SK-N-SH (cell line): ENCODE data around the gene HMBS. TPM values are rescaled to one million over a fixed set of nuclear protein-coding genes. Genes with fewer than 3 reads are reported as not detected.

Experiments
- CTCF ChIA-PET: fragments of 300-600, 350-600 bp; formaldehyde crosslinking; extraction: SDS; loops from one replicate; lab custom pipeline; 2021; lab: Yijun Ruan, JAX
- POLR2A ChIA-PET: fragments of 350-600 bp; sonication (Branson Sonifier 250); formaldehyde crosslinking; extraction: SDS; loops from one replicate; lab custom pipeline; 2020; ENCODE audit warnings: antibody characterized with exemption, inconsistent platforms; lab: Yijun Ruan, JAX
- DNase-seq: peaks from one replicate; pipeline ENCODE4 v3.0.0; 2012
- H2AFZ ChIP-seq: fragments of 200-600 bp; sonication (generic); 2 replicates; pipeline ENCODE4 v1.8.1; 2016; ENCODE audit warnings: antibody characterized with exemption, mild to moderate bottlenecking, low read depth
- H3F3A ChIP-seq: fragments of 200-600 bp; sonication (generic); replicated peaks from 2 replicates; pipeline ENCODE3; 2016; ENCODE audit warnings: antibody characterized with exemption, mild to moderate bottlenecking; ENCODE audit not compliant: insufficient read depth
- H3K27ac ChIP-seq, 2 experiments: fragments of 200-500 bp in 1 of 2; fragments of 200-600 bp in 1 of 2; sonication (Bioruptor generic) in 1 of 2; sonication (generic), shearing (Covaris generic) in 1 of 2; 2 replicates each; pipeline versions ENCODE4 v1.5.1 to v1.6.1; 2014 to 2016; ENCODE audit warnings: low read depth in 2 of 2, inconsistent platforms in 1 of 2, low read length in 1 of 2, mild to moderate bottlenecking in 1 of 2, mixed read lengths in 1 of 2
- H3K27me3 ChIP-seq: fragments of 200-600 bp; sonication (generic), shearing (Covaris generic); 2 replicates; pipeline ENCODE4 v1.6.1; 2016; ENCODE audit warnings: mixed run types; ENCODE audit not compliant: insufficient read depth
- H3K36me3 ChIP-seq, 2 experiments: fragments of 200-500 bp in 1 of 2; fragments of 200-600 bp in 1 of 2; sonication (Bioruptor generic) in 1 of 2; sonication (generic) in 1 of 2; replicated peaks in 1 of 2; 2 replicates each; pipeline versions ENCODE3 to v1.5.1; 2014 to 2016; ENCODE audit warnings: low read length in 1 of 2, mild to moderate bottlenecking in 1 of 2; ENCODE audit not compliant: insufficient read depth in 2 of 2, control insufficient read depth in 1 of 2
- H3K4me1 ChIP-seq, 2 experiments: fragments of 200-500 bp in 1 of 2; fragments of 200-600 bp in 1 of 2; sonication (Bioruptor generic) in 1 of 2; sonication (generic), shearing (Covaris generic) in 1 of 2; 2 replicates each; pipeline versions ENCODE4 v1.5.1 to v1.6.1; 2014 to 2016; ENCODE audit warnings: low read depth in 1 of 2, low read length in 1 of 2, mixed run types in 1 of 2; ENCODE audit not compliant: insufficient read depth in 2 of 2, control insufficient read depth in 1 of 2
- H3K4me2 ChIP-seq: fragments of 200-600 bp; sonication (generic), shearing (Covaris generic); 2 replicates; pipeline ENCODE4 v1.6.1; 2017; ENCODE audit warnings: mixed run types
- H3K4me3 ChIP-seq, 2 experiments: fragments of 200-500 bp in 1 of 2; fragments of 200-600 bp in 1 of 2; sonication (Bioruptor generic) in 1 of 2; sonication (generic), shearing (Covaris generic) in 1 of 2; 2 replicates each; pipeline versions ENCODE4 v1.5.1 to v1.8.1; 2014 to 2016; ENCODE audit warnings: low read depth in 2 of 2, inconsistent platforms in 1 of 2, low read length in 1 of 2, mild to moderate bottlenecking in 1 of 2, mixed read lengths in 1 of 2, moderate library complexity in 1 of 2
- H3K79me2 ChIP-seq: fragments of 200-600 bp; sonication (generic); 2 replicates; pipeline ENCODE4 v1.8.1; 2017; ENCODE audit warnings: mild to moderate bottlenecking; ENCODE audit not compliant: insufficient read depth
- H3K9ac ChIP-seq: fragments of 200-600 bp; sonication (generic); 2 replicates; pipeline ENCODE4 v1.6.1; 2017; ENCODE audit warnings: mixed run types
- H3K9me2 ChIP-seq: fragments of 200-600 bp; sonication (generic); 2 replicates; pipeline ENCODE4 v1.6.1; 2017; ENCODE audit warnings: mixed run types
- H3K9me3 ChIP-seq: fragments of 200-600 bp; sonication (generic); 2 replicates; pipeline ENCODE4 v1.6.1; 2017; ENCODE audit warnings: mixed run types, mild to moderate bottlenecking, moderate library complexity
- H4K20me1 ChIP-seq: fragments of 200-600 bp; sonication (generic); 2 replicates; pipeline ENCODE4 v1.6.1; 2017; ENCODE audit warnings: mild to moderate bottlenecking, mixed run types; ENCODE audit not compliant: insufficient read depth
- CHD2 ChIP-seq: fragments of 150-350 bp; IDR thresholded peaks from 2 replicates; pipeline ENCODE4 v1.6.1; 2018; ENCODE audit warnings: low read length; ENCODE audit not compliant: partially characterized antibody
- CTCF ChIP-seq: fragments of 200-600 bp; sonication (generic); IDR thresholded peaks from 2 replicates; pipeline ENCODE4 v1.6.1; 2017; ENCODE audit warnings: antibody characterized with exemption, mild to moderate bottlenecking, moderate library complexity
- ELF1 ChIP-seq: IDR thresholded peaks from 2 replicates; pipeline ENCODE4 v1.4.0; 2012
- GABPA ChIP-seq: IDR thresholded peaks from 2 replicates; pipeline ENCODE4 v1.4.0; 2012; ENCODE audit warnings: low read depth, mild to moderate bottlenecking
- GATA2 ChIP-seq: sonication (generic); formaldehyde crosslinking; IDR thresholded peaks from 2 replicates; pipeline ENCODE4 v1.5.0; 2020; ENCODE audit warnings: mild to moderate bottlenecking, missing genetic modification reagents
- MEF2A ChIP-seq: IDR thresholded peaks from 2 replicates; pipeline ENCODE4 v1.4.0; 2012; ENCODE audit warnings: low read depth, borderline replicate concordance
- MXI1 ChIP-seq: IDR thresholded peaks from 2 replicates; pipeline ENCODE4 v1.6.1; 2012; ENCODE audit warnings: mild to moderate bottlenecking, low read depth, low read length, improper control_type of control experiment
- NRF1 ChIP-seq: IDR thresholded peaks from 2 replicates; pipeline ENCODE4 v1.6.1; 2012; ENCODE audit warnings: low read depth, mild to moderate bottlenecking, low read length
- PBX3 ChIP-seq: IDR thresholded peaks from 2 replicates; pipeline ENCODE4; 2012
- RAD21 ChIP-seq: IDR thresholded peaks from 2 replicates; pipeline ENCODE4 v1.6.1; 2012; ENCODE audit warnings: mild to moderate bottlenecking, low read length
- RCOR1 ChIP-seq: fragments of 150-350 bp; IDR thresholded peaks from 2 replicates; pipeline ENCODE4 v1.6.1; 2017; ENCODE audit warnings: antibody characterized with exemption, low read length
- RFX5 ChIP-seq: IDR thresholded peaks from 2 replicates; pipeline ENCODE4 v1.6.1; 2012; ENCODE audit warnings: mild to moderate bottlenecking, improper control_type of control experiment, low read length
- RXRA ChIP-seq: IDR thresholded peaks from 2 replicates; pipeline ENCODE4 v1.4.0; 2012; ENCODE audit warnings: low read depth, mild to moderate bottlenecking, borderline replicate concordance
- SIN3A ChIP-seq: IDR thresholded peaks from 2 replicates; pipeline ENCODE4 v1.6.1; 2012; ENCODE audit warnings: low read depth, mild to moderate bottlenecking, low read length, moderate library complexity, borderline replicate concordance
- SMC3 ChIP-seq: IDR thresholded peaks from 2 replicates; pipeline ENCODE4 v1.6.1; 2012; ENCODE audit warnings: low read depth, low read length, improper control_type of control experiment
- TCF12 ChIP-seq: IDR thresholded peaks from 2 replicates; pipeline ENCODE4 v1.4.0; 2012
- TEAD4 ChIP-seq: IDR thresholded peaks from 2 replicates; pipeline ENCODE4 v1.4.0; 2012; ENCODE audit warnings: mild to moderate bottlenecking, borderline replicate concordance; ENCODE audit not compliant: insufficient read depth
- WGBS: methylation state at CpG from one replicate; pipeline ENCODE4 v1.1.6; 2017; ENCODE audit warnings: low lambda C conversion rate; 5-methylcytosine and 5-hydroxymethylcytosine counted together
- polyA plus RNA-seq, 3 experiments: library from polyadenylated mRNA; depleted of rRNA; stranded (reverse); fragments of >200 nt; gene quantifications; 2 replicates each; pipeline ENCODE4 v1.2.3, GENCODE V29; 2012
- TF ChIP-seq, protein P1 (sequence below): IDR thresholded peaks from 2 replicates; pipeline ENCODE4 v1.6.1; 2012; ENCODE audit warnings: mild to moderate bottlenecking, low read depth, low read length, moderate library complexity
- TF ChIP-seq, protein P2 (sequence below): fragments of 150-350 bp; IDR thresholded peaks from 2 replicates; pipeline ENCODE4 v1.6.1; 2016; ENCODE audit warnings: mild to moderate bottlenecking, low read depth, low read length
- TF ChIP-seq, protein P3 (sequence below): IDR thresholded peaks from 2 replicates; pipeline ENCODE4 v1.4.0; 2012; ENCODE audit warnings: low read depth, borderline replicate concordance
- TF ChIP-seq, protein P4 (sequence below): IDR thresholded peaks from 2 replicates; pipeline ENCODE4 v1.4.0; 2012; ENCODE audit warnings: low read depth

The HMBS gene
- polyA plus RNA-seq, 1 of the 3 experiments (the other 2 are of a cell fraction) = 69.4 TPM

- ChIA-PET CTCF (interaction anchor here (0.6 to 2.0 kb wide), 9 partner anchors 8 to 249 kb away, joined by 3 to 9 read pairs (median 4); a partner anchor contains a TSS), POLR2A (interaction anchor here (0.6 to 4.3 kb wide), 9 partner anchors 12 to 210 kb away, joined by 3 to 17 read pairs (median 4); partner anchors contain the start of genes HINFP, HMBS, MCAM and NLRX1)
- WGBS = 6% methylated on average over 17 of the region's 49 CpGs
- TF ChIP-seq, protein P1, sequence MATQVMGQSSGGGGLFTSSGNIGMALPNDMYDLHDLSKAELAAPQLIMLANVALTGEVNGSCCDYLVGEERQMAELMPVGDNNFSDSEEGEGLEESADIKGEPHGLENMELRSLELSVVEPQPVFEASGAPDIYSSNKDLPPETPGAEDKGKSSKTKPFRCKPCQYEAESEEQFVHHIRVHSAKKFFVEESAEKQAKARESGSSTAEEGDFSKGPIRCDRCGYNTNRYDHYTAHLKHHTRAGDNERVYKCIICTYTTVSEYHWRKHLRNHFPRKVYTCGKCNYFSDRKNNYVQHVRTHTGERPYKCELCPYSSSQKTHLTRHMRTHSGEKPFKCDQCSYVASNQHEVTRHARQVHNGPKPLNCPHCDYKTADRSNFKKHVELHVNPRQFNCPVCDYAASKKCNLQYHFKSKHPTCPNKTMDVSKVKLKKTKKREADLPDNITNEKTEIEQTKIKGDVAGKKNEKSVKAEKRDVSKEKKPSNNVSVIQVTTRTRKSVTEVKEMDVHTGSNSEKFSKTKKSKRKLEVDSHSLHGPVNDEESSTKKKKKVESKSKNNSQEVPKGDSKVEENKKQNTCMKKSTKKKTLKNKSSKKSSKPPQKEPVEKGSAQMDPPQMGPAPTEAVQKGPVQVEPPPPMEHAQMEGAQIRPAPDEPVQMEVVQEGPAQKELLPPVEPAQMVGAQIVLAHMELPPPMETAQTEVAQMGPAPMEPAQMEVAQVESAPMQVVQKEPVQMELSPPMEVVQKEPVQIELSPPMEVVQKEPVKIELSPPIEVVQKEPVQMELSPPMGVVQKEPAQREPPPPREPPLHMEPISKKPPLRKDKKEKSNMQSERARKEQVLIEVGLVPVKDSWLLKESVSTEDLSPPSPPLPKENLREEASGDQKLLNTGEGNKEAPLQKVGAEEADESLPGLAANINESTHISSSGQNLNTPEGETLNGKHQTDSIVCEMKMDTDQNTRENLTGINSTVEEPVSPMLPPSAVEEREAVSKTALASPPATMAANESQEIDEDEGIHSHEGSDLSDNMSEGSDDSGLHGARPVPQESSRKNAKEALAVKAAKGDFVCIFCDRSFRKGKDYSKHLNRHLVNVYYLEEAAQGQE = no peak
- TF ChIP-seq RCOR1 (no peak), RFX5 (no peak), TEAD4 (no peak), GABPA (0 out of 2 replicates have a peak, but pooled peaks have one; percentile 39), GATA2 (CRISPR knock-in tag) (0 out of 2 replicates have a peak, but pooled peaks have one; percentile 1), SIN3A (peak; percentile 71; the same call in 1 of the 2 replicates), MXI1 (peak; percentile 71; the same call in 1 of the 2 replicates), PBX3 (no peak), SMC3 (no peak), ELF1 (no peak), RXRA (no peak), NRF1 (peak; percentile 55; the same call in 1 of the 2 replicates), MEF2A (no peak), TCF12 (no peak), RAD21 (no peak), CHD2 (peak; percentile 23), CTCF (no peak)
- TF ChIP-seq, protein P2, sequence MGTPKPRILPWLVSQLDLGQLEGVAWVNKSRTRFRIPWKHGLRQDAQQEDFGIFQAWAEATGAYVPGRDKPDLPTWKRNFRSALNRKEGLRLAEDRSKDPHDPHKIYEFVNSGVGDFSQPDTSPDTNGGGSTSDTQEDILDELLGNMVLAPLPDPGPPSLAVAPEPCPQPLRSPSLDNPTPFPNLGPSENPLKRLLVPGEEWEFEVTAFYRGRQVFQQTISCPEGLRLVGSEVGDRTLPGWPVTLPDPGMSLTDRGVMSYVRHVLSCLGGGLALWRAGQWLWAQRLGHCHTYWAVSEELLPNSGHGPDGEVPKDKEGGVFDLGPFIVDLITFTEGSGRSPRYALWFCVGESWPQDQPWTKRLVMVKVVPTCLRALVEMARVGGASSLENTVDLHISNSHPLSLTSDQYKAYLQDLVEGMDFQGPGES = no peak
- TF ChIP-seq, protein P3, sequence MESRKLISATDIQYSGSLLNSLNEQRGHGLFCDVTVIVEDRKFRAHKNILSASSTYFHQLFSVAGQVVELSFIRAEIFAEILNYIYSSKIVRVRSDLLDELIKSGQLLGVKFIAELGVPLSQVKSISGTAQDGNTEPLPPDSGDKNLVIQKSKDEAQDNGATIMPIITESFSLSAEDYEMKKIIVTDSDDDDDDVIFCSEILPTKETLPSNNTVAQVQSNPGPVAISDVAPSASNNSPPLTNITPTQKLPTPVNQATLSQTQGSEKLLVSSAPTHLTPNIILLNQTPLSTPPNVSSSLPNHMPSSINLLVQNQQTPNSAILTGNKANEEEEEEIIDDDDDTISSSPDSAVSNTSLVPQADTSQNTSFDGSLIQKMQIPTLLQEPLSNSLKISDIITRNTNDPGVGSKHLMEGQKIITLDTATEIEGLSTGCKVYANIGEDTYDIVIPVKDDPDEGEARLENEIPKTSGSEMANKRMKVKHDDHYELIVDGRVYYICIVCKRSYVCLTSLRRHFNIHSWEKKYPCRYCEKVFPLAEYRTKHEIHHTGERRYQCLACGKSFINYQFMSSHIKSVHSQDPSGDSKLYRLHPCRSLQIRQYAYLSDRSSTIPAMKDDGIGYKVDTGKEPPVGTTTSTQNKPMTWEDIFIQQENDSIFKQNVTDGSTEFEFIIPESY = no peak
- TF ChIP-seq, protein P4, sequence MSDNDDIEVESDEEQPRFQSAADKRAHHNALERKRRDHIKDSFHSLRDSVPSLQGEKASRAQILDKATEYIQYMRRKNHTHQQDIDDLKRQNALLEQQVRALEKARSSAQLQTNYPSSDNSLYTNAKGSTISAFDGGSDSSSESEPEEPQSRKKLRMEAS = peak; percentile 73
These were observed 22.2 kb downstream of the HMBS start, which contains the start of gene C2CD2L for GRCh38 chr11:119106564-119107537. C2CD2L (plus strand) TSS chr11:119107344; CDS start chr11:119107742, 398 bp downstream.

More at GRCh38 chr11:119106564-119107537, 22.2 kb downstream of the HMBS start, which contains the start of gene C2CD2L:
- Histone ChIP-seq H3K4me2 (peak within 1 kb of the TSS; percentile 98), H3K9me3 (no peaks in the 10 kb centered on the region), H3K27ac (peak within 1 kb of the TSS; percentile 62 to 86), H3K4me3 (peak within 1 kb of the TSS; percentile 85 to 86), H3K9me2 (no peaks in the 10 kb centered on the region), H3K9ac (peak within 1 kb of the TSS; percentile 81), H2AFZ (peak within 1 kb of the TSS; percentile 89), H3K4me1 (peaks cover 28 to 32% of the 10 kb centered on the region in 2 experiments), H3K79me2 (peaks cover 35% of the 10 kb centered on the region; the same call in 1 of the 2 replicates), H3K27me3 (no peaks in the 10 kb centered on the region), H3K36me3 (peaks cover 0 to 9% of the 10 kb centered on the region in 2 experiments), H3F3A (peaks cover 24% of the 10 kb centered on the region), H4K20me1 (no peaks in the 10 kb centered on the region)
- DNase-seq = peak; percentile 97
